ENCODE results near the gene GSC2.
A peak's percentile ranks its signal among the peaks of the same experiment; 100 is the strongest.

GSC2 gene

GRCh38 chr22:19132693-19133400 is 17.2 kb downstream of the GSC2 start:
- no peak for DNase-seq

- DNase-seq = no peak
Measured at GRCh38 chr22:19132153-19132552, 17.9 kb downstream of the GSC2 start.

GRCh38 chr22:19131685-19132015 is 18.4 kb downstream of the GSC2 start:
- DNase-seq = no peak

DNA sequence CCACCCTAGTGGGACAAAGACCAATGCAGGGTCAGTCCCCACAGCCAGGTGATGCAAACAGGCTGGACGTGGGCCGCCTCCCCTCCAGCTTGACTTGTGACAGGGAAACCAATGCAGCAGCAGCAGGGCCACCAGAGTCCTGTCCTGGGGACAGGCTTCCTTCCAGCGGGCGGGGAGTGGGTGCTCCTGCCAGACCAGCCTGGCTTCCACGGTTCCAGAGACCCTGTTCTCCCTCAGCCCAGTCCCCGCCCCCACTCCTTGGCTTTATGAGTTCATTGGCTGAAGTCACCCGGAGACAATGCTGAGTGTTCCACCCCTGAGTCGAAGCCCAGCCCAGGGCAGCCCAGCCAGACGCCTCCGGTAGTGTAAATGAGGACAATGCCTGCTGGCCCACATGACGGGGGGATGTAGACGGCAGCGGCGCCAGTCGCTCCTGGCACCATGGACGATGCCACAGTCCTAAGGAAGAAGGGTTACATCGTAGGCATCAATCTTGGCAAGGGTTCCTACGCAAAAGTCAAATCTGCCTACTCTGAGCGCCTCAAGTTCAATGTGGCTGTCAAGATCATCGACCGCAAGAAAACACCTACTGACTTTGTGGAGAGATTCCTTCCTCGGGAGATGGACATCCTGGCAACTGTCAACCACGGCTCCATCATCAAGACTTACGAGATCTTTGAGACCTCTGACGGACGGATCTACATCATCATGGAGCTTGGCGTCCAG is 19.0 kb downstream of the GSC2 start, which contains the start of gene TSSK2:
TSS of gene TSSK2 (plus strand) at position 350 of the 726 bp plus-strand sequence. CDS start at position 442, 92 bp downstream.
- DNase-seq = no peak

DNA sequence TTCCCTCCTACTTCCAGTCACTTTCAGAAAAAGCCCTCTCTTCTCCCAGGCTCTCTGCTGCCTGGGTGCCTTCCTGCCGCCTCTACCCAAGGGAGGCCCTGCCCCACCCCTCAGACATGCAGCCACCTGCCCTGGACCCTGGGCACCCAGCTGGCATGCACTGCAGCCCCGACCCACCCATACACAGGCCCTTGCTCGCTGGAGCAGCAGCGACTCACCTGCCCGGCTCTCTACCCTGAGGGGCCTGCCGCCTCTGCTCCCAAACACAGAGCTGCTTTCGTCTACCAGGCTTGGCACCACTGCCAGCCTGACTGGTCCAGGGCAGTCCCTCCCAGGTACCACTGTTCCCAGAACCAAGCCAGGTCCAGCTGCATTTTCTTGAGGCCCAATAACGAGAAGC is 20.2 kb downstream of the GSC2 start:
- DNase-seq = no peak

- DNase-seq = no peak
Measured at GRCh38 chr22:19128946-19129727, 21.0 kb downstream of the GSC2 start.

DNA sequence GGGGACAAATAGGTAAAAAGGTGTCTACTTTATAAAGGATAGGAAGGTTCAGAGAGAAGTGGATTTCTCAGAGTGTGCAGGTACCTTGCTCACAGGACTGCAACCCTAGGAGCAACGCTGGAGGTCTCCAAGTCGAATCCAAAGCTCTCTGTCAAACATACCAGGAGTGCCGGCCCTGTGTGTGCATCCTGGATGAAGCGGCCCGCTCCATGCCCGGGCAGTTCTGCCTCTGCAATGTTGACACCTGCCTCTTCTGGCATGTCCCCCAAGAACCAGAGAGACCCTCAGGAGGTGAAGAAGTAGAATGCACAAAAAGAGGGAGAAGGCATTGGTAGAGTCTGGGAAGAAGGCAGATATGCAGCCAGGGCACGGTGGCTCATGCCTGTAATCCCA is 22.1 kb downstream of the GSC2 start:
- DNase-seq = no peak

- no peak for DNase-seq
Measured at GRCh38 chr22:19127329-19128008, 22.6 kb downstream of the GSC2 start.

DNA sequence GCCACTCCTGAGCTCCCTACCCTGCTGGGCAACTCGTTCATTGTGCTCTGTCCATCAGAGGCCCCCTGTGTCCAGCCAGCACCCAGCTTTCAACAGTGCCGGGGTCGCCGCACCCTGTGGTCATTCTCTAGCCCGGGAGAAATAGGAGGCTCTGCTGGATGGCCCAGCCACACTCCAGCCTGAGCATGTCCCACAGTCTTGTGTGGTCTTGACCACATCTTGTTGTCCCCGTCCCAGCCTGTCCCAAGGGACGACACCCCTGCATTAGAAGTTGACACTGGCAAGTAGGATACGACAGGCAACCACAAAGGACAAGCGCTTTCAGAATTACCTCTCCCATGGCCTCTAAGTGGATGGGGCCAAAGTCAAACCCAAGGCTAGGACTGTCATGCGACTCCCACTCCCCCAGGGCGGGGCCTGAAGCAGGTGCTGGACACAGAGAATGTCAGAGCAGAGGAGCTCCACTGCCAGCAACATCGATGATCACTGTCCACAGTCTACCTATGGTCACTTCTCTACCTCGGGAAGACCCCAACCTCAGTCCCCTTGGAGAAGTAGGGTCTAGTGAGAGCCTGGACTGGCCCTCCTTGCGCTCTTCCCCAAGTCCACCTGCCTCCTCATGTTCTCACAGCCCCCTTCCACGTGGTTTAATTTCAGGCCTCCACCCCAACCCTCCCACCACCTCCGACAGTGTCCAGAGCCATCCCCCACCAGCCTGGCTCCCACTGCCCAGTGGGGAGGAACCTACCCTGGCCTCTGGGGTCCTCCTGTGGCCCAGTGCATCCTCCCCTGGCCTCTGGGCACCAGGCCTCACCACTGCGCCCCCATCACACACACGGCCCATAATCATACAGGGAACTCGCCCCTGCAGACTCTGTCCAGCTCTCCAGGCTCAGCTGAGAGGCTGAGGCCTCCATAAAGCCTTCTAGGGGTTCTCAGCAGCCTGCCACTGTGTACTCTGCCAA is 23.5 kb downstream of the GSC2 start:
- DNase-seq = no peak

DNA sequence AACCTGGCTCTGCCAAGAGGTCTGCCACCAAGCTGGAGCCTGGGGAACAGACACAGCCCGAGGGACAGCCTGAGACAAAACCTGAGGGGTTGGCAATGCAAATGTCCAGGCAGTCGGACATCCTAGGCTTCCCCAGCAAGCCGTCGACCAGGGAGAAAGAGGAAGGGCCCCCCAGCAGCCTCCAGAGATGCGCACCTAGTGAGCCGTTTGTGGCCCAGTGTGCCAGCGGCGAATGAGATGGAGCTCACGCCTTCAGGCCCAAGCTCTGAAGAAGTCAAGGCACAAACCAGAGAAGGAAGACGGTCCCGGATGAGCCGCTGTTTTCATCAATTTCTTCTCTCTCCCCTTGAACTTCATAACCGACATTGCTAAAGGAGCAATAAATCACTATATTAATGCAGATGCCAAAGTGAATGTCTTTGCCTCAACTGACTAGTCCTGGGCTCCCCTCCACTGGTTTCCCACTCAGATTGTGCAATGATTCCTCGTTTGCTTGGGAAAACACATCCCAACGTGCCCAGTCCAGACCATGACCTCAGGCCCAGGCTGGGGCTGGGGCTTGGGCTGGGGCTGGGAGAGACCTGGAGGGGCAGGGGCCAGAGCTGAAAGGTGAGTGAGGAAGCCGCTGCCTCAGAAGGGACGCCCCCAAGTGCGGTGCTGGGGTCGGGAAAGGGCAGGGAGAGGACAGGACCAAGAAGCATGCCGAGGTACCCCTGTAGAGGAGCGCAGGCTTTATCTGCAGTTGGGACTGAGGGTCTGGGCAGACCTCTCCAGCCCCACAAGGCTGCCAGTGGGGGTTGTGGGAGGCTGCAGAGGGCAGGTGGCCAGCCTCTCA is 24.4 kb downstream of the GSC2 start:
- DNase-seq = no peak

DNA sequence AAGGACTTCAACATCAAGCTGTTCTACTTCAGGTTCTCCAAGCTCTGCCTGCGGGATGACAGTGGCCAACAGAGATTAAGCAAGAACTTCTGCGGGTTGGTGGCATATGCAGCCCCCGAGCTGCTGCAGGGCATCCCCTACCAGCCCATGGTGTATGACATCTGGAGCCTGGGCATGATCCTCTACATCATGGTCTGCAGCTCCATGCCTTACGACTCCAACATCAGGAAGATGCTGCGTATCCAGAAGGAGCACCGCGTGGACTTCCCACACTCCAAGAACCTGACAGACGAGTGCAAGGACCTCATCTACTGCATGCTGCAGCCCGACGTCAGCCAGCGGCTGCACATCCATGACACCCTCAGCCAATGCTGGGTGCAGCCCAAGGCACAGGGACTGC is 25.1 kb downstream of the GSC2 start:
- no peak for DNase-seq

- no peak for DNase-seq
Measured at GRCh38 chr22:19124377-19124776, 25.7 kb downstream of the GSC2 start.

GRCh38 chr22:19123936-19124335 is 26.2 kb downstream of the GSC2 start:
- no peak for DNase-seq

DNA sequence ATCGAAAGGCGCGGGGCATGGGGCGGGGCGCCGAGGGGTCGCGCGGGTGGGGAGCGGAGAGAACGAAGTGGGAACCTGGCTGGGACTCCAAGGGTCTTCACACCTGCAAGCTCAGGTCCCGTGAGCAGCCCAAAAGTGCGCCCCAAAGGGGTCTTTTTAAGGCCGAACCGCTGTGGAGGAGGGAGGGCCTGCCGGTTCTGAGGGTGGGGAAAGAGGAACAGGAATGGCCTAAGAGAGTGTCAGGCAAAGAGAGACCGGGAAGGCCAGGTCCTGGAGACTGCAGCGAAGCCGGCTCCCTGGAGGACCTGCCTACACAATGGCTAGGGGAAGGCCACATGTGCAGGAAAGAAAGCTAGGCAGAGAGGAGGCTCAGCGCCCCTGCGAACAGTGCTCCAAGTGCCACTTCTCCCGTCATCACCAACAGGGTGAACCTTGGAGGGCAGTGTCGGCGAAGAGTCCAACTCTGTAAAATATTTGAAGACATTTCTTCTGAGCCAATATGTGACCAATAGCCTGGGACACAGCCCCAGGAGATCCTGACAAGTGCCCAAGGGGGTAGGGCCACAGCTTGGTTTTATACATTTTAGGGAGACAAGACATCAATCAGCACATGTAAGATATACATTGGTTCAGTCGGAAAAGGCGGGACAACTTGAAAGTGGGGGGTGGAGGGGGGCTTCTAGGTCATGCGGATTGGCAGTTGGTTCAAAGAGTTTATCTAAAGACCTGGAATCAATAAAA is 27.2 kb downstream of the GSC2 start:
- peak; percentile 72 for DNase-seq

GRCh38 chr22:19122143-19122751 is 27.8 kb downstream of the GSC2 start, which contains the start of gene DGCR2:
Gene DGCR2, minus strand, starts transcription at chr22:19122412. Its CDS starts 206 bp downstream, at chr22:19122206.
- peak; percentile 92 for DNase-seq

- peak; percentile 76 for DNase-seq
Measured at GRCh38 chr22:19121631-19122142, 28.4 kb downstream of the GSC2 start.

- DNase-seq = no peak
Measured at GRCh38 chr22:19120829-19121630, 29.1 kb downstream of the GSC2 start.

GRCh38 chr22:19119949-19120348 is 30.1 kb downstream of the GSC2 start:
- DNase-seq = no peak
